Measurements from ENCODE around the gene BICC1. TPM values are rescaled to one million over a fixed set of nuclear protein-coding genes. Genes with fewer than 3 reads are reported as not detected.

Gene BICC1
- total RNA-seq, 1 donor from 2014 or later = 58.0 TPM

GRCh38 chr10:58667658-58668310 lies 155.1 kb downstream of the BICC1 start:
- no peaks in the 10 kb centered on the region for H3K36me3 ChIP-seq (ENCODE audit: control insufficient read depth, insufficient read depth, low read length)
- TF ChIP-seq CTCF (IDR thresholded peaks at IDR 0.05; ENCODE audit: insufficient read depth, low read length, poor library complexity, severe bottlenecking) = no peak
- no peaks in the 10 kb centered on the region for H3K27me3 ChIP-seq (ENCODE audit: control insufficient read depth, insufficient read depth, low read length)
- no peak for DNase-seq (ENCODE audit: low read depth)
- no peak overlapping the region for H3K4me3 ChIP-seq (ENCODE audit: low read depth, low read length)

GRCh38 chr10:58672845-58673244 lies 160.2 kb downstream of the BICC1 start:
- no peak for DNase-seq (ENCODE audit: low read depth)

GRCh38 chr10:58674251-58674650 lies 161.6 kb downstream of the BICC1 start:
- no peak for TF ChIP-seq CTCF (IDR thresholded peaks at IDR 0.05; ENCODE audit: insufficient read depth, low read length, poor library complexity, severe bottlenecking)
- Histone ChIP-seq H3K27me3 (ENCODE audit: control insufficient read depth, insufficient read depth, low read length) (no peaks in the 10 kb centered on the region), H3K36me3 (ENCODE audit: control insufficient read depth, insufficient read depth, low read length) (no peaks in the 10 kb centered on the region), H3K4me3 (ENCODE audit: low read depth, low read length) (no peak overlapping the region)
- DNase-seq (ENCODE audit: low read depth) = no peak

More at GRCh38 chr10:58672845-58673244, 160.2 kb downstream of the BICC1 start:
- Histone ChIP-seq H3K27me3 (ENCODE audit: control insufficient read depth, insufficient read depth, low read length) (no peaks in the 10 kb centered on the region), H3K36me3 (ENCODE audit: control insufficient read depth, insufficient read depth, low read length) (no peaks in the 10 kb centered on the region), H3K4me3 (ENCODE audit: low read depth, low read length) (no peak overlapping the region)
- TF ChIP-seq CTCF (IDR thresholded peaks at IDR 0.05; ENCODE audit: insufficient read depth, low read length, poor library complexity, severe bottlenecking) = no peak

- H3K36me3 ChIP-seq (ENCODE audit: control insufficient read depth, insufficient read depth, low read length) = no peaks in the 10 kb centered on the region
- TF ChIP-seq CTCF (IDR thresholded peaks at IDR 0.05; ENCODE audit: insufficient read depth, low read length, poor library complexity, severe bottlenecking) = no peak
- no peaks in the 10 kb centered on the region for H3K27me3 ChIP-seq (ENCODE audit: control insufficient read depth, insufficient read depth, low read length)
- no peak for DNase-seq (ENCODE audit: low read depth)
- no peak overlapping the region for H3K4me3 ChIP-seq (ENCODE audit: low read depth, low read length)
Observed at GRCh38 chr10:58675321-58675720, 162.6 kb downstream of the BICC1 start.

GRCh38 chr10:58691528-58691927 lies 178.9 kb downstream of the BICC1 start:
- DNase-seq (ENCODE audit: low read depth) = no peak
- H3K4me3 ChIP-seq (ENCODE audit: low read depth, low read length) = no peak overlapping the region
- H3K36me3 ChIP-seq (ENCODE audit: control insufficient read depth, insufficient read depth, low read length) = no peaks in the 10 kb centered on the region
- TF ChIP-seq CTCF (IDR thresholded peaks at IDR 0.05; ENCODE audit: insufficient read depth, low read length, poor library complexity, severe bottlenecking) = no peak
- H3K27me3 ChIP-seq (ENCODE audit: control insufficient read depth, insufficient read depth, low read length) = no peaks in the 10 kb centered on the region

- TF ChIP-seq CTCF (IDR thresholded peaks at IDR 0.05; ENCODE audit: insufficient read depth, low read length, poor library complexity, severe bottlenecking) = no peak
- DNase-seq (ENCODE audit: low read depth) = no peak
Observed at GRCh38 chr10:58693919-58694318, 181.2 kb downstream of the BICC1 start.

More at GRCh38 chr10:58693919-58694318, 181.2 kb downstream of the BICC1 start:
- no peak overlapping the region for H3K4me3 ChIP-seq (ENCODE audit: low read depth, low read length)
- H3K36me3 ChIP-seq (ENCODE audit: control insufficient read depth, insufficient read depth, low read length) = no peaks in the 10 kb centered on the region
- no peaks in the 10 kb centered on the region for H3K27me3 ChIP-seq (ENCODE audit: control insufficient read depth, insufficient read depth, low read length)

Measured in kidney epithelial cell (primary cell).